Measurements from ENCODE around the gene PSMA7.

DNA sequence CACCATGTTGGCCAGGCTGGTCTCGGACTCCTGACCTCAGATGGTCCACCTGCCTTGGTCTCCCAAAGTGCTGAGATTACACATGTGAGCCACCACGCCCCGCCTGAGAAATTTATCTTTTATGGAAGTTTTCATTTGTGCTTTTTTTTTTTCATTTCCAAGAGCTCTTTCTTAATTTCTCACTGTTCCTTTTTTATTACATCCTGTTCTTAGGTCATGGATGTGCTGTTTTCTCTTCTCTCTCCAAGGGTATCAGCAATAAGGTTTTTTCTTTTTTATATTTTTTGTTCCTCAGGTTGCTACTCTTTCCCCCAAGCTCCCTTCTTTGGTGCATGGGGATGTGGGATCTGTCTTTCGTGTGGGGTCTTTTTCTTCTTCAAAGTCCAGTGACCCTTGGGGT, 42.1 kb downstream of the PSMA7 start:
- TF ChIP-seq, protein P1, sequence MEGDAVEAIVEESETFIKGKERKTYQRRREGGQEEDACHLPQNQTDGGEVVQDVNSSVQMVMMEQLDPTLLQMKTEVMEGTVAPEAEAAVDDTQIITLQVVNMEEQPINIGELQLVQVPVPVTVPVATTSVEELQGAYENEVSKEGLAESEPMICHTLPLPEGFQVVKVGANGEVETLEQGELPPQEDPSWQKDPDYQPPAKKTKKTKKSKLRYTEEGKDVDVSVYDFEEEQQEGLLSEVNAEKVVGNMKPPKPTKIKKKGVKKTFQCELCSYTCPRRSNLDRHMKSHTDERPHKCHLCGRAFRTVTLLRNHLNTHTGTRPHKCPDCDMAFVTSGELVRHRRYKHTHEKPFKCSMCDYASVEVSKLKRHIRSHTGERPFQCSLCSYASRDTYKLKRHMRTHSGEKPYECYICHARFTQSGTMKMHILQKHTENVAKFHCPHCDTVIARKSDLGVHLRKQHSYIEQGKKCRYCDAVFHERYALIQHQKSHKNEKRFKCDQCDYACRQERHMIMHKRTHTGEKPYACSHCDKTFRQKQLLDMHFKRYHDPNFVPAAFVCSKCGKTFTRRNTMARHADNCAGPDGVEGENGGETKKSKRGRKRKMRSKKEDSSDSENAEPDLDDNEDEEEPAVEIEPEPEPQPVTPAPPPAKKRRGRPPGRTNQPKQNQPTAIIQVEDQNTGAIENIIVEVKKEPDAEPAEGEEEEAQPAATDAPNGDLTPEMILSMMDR (IDR thresholded peaks at IDR 0.05; ENCODE audit: borderline replicate concordance, extremely low read depth, low read length, poor library complexity, severe bottlenecking), result no peak
- TF ChIP-seq EZH2 (IDR thresholded peaks at IDR 0.05; ENCODE audit: borderline replicate concordance, low read depth, low read length, severe bottlenecking), result no peak

Data from DND-41 (cell line).